Activated T-cell treated with anti-CD3 and anti-CD28 coated beads, Interleukin-2, amount 50 U/mL, for 72 hours (primary cell): ENCODE measurements around the gene PDAP1. TPM values are rescaled to one million over a fixed set of nuclear protein-coding genes. Genes with fewer than 3 reads are reported as not detected.

ENCODE experiments used
- ATAC-seq, 2 donors: fragments of 150-1000 bp; cut with Tn5 transposase; replicated peaks in 1 of 2; 2 replicates each; pipeline ENCODE4 v1.10.0; 2021; ENCODE audit warnings: moderate library complexity in 2 of 2, mild to moderate bottlenecking in 1 of 2
- DNase-seq, 2 donors: peaks; one replicate each; pipeline ENCODE4 v3.0.0; 2021 to 2022; ENCODE audit warnings: mixed read lengths in 1 of 2
- H3K27ac Mint-ChIP-seq: one replicate; pipeline ENCODE4 v1.8.0; 2022; ENCODE audit warnings: mild to moderate bottlenecking, moderate library complexity, mixed read lengths
- H3K27me3 Mint-ChIP-seq: one replicate; pipeline ENCODE4 v1.8.0; 2022; ENCODE audit warnings: low read depth, mixed read lengths
- H3K36me3 Mint-ChIP-seq, 2 donors: one replicate each; pipeline ENCODE4 v1.8.0; 2022; ENCODE audit warnings: mixed read lengths in 2 of 2, mild to moderate bottlenecking in 1 of 2; ENCODE audit not compliant: insufficient read depth in 2 of 2
- H3K4me1 Mint-ChIP-seq: one replicate; pipeline ENCODE4 v1.8.0; 2022; ENCODE audit warnings: low read depth, mixed read lengths
- H3K4me3 Mint-ChIP-seq, 2 donors: one replicate each; pipeline ENCODE4 v1.8.0; 2022; ENCODE audit warnings: mild to moderate bottlenecking in 2 of 2, mixed read lengths in 2 of 2, moderate library complexity in 2 of 2
- H3K9me3 Mint-ChIP-seq, 2 donors: one replicate each; pipeline ENCODE4 v1.8.0; 2022; ENCODE audit warnings: mixed read lengths in 2 of 2
- total RNA-seq, 2 donors: library from RNA; stranded (reverse); gene quantifications; one replicate each; pipeline ENCODE4 v1.2.3, GENCODE V29; 2022

PDAP1 gene
- total RNA-seq, 2 donors from 2014 or later, result 95.0 to 108 TPM

GRCh38 chr7:99398891-99399445 lies 9.4 kb downstream of the PDAP1 start:
- Mint-ChIP-seq H3K36me3 (peaks cover 11 to 35% of the 10 kb centered on the region in 2 donors), H3K4me3 (no peak overlapping the region), H3K9me3 (no peaks in the 10 kb centered on the region), H3K27ac (peak overlapping the region; percentile 76), H3K27me3 (no peaks in the 10 kb centered on the region), H3K4me1 (peaks cover 2% of the 10 kb centered on the region)
- ATAC-seq, result peak in 1 of 2 donors; percentile 4
- no peak for DNase-seq

- ATAC-seq (no peak), DNase-seq (no peak)
- Mint-ChIP-seq H3K27me3 (no peaks in the 10 kb centered on the region), H3K9me3 (no peaks in the 10 kb centered on the region), H3K4me1 (peaks cover 11% of the 10 kb centered on the region), H3K4me3 (no peak overlapping the region), H3K27ac (peak overlapping the region; percentile 29), H3K36me3 (peaks cover 7 to 28% of the 10 kb centered on the region in 2 donors)
Observed at GRCh38 chr7:99397297-99397983, 11.0 kb downstream of the PDAP1 start.

DNA sequence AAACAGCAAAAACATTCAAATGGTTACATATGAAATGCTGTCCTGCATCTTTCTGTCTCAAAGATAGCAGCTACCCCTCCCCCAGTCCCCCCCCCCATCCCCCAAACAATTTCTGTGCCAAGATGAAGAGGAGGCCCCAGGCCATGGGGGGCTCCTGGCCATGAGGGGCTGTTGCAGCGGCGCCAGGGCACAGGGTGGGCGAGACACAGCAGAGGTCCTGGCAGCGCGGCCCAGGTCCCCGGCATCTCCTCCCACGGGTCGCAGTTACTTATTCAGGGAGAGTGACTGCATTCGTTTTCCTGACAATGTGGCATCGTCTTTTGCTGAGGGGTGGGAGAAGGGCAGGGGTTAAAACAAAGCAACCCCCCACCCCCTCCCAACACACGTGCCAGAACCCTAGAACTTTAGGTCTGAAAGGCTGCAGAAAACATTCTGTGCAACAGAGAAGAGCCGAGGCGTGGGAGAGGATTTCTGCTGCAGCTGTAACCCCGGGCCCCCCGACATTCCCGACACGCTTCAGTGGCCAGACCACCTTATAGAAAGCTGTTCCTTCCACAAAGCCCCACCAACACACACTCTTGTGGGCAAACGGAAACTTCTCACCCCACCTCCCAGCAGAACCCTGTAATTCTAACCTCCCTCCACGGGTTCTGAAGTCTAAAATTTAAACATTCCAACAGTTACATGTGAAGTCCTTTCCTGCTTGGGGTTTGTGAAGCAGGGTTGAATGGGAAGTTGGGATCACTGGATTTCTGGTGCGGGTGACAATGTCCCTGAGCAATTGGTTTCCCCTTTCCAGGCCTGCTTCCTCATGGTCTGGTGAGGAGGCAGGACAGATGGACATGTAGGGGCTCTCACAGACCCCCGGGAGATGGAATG lies 11.7 kb downstream of the PDAP1 start:
- DNase-seq (no peak), ATAC-seq (no peak)
- Mint-ChIP-seq H3K36me3 (peaks cover 7 to 27% of the 10 kb centered on the region in 2 donors), H3K4me3 (no peak overlapping the region), H3K27ac (peak overlapping the region; percentile 16), H3K27me3 (no peaks in the 10 kb centered on the region), H3K4me1 (peaks cover 16% of the 10 kb centered on the region), H3K9me3 (no peaks in the 10 kb centered on the region)

DNA sequence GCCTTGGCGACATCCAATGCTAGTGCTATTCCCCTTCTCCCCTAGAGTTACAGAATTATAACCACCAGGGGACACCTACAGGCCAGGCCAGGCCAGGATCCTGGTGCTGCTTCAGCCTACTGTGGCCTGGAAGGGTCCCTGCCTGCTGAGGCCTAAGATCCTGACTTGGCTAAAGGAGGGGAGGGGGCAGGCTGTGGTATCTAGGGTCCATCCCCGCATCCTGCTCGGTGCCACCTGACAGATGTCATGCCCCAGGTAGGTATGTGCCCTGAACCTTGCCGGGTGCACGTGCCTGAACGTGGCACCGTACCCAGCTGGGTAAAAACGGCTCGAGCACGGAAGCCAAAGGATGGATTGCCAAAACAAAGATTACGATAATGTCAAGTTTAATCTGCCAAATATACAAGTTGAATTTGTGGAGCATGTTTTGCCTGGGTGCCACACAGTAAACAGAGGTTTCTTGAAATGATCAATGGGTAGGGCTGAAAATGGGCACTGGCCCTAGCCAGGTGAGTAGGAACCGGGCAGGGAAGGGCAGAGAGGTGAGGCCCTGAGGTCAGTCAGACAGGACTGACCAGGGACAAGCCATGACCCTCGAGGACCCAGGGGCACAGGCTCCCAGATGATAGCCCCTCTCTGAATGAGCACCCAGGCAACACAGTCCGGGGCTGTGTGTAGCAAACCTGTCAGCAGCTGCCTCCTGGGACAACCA lies 12.6 kb downstream of the PDAP1 start:
- H3K27ac Mint-ChIP-seq, result peak overlapping the region; percentile 33
- H3K36me3 Mint-ChIP-seq, result peaks cover 3 to 22% of the 10 kb centered on the region in 2 donors

DNA sequence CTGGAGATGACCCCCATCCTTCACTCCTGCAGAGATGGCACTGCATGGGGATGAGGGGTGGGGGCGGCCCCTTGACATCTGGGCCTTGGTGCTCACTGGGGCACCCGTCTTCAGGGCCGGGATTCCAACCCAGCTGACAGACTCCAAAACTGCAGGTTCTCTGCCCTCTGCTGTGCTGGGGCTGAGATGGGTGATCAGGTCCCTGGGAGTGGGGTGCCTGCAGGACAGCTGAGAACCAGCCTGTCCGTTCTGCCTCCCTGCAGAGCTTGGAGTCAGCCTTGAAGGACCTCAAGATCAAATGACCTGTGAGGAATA lies 14.3 kb downstream of the PDAP1 start:
- H3K36me3 Mint-ChIP-seq, result peaks cover 3 to 21% of the 10 kb centered on the region in 2 donors
- no peaks in the 10 kb centered on the region for H3K9me3 Mint-ChIP-seq
- no peak overlapping the region for H3K27ac Mint-ChIP-seq
- peak overlapping the region in 1 of 2 donors; percentile 80 for H3K4me3 Mint-ChIP-seq
- ATAC-seq, result no peak
- H3K27me3 Mint-ChIP-seq, result no peaks in the 10 kb centered on the region
- no peak for DNase-seq
- peaks cover 21% of the 10 kb centered on the region for H3K4me1 Mint-ChIP-seq

More for the DNA sequence above, 12.6 kb downstream of the PDAP1 start:
- Mint-ChIP-seq H3K4me3 (no peak overlapping the region), H3K9me3 (no peaks in the 10 kb centered on the region), H3K27me3 (no peaks in the 10 kb centered on the region), H3K4me1 (peaks cover 21% of the 10 kb centered on the region)
- DNase-seq, result no peak
- no peak for ATAC-seq

- DNase-seq, result no peak
- Mint-ChIP-seq H3K4me3 (peak overlapping the region; percentile 76 to 80), H3K27me3 (no peaks in the 10 kb centered on the region), H3K36me3 (peaks cover 3 to 20% of the 10 kb centered on the region in 2 donors), H3K4me1 (peaks cover 21% of the 10 kb centered on the region), H3K9me3 (no peaks in the 10 kb centered on the region), H3K27ac (peak overlapping the region; percentile 59)
- ATAC-seq, result no peak
Observed at GRCh38 chr7:99393355-99394187, 14.8 kb downstream of the PDAP1 start.

DNA sequence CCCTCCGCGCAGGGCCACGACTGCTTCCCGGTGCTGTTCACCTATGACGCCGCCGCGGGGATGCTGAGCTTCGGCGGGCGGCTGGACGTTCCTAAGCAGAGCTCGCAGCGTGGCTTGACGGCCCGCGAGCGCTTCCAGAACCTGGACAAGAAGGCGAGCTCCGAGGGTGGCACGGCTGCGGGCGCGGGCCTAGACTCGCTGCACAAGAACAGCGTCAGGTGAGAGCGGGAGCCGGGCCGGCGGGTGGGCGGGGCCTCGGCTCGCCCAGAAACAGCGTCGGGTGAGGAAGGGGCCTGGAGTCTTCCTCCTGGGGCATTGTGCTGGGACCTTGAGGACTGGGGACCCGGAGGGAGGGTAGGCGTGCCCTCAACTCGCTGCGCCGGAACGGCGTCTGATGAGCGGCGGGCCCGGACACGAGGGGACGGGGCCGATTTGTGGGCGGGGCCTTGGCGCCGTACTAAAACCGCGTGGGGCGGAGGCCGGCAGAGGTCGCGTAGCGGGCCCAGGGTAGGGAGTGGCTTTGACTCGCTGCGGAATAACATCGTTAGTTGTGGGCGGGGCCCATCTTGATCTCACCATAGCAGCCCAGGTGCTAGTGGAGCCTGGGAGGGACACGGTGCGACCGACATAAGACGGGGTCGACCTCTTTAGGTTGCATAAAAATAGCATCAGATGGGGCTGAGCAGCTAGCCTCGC lies 15.6 kb downstream of the PDAP1 start:
- Mint-ChIP-seq H3K36me3 (peaks cover 3 to 19% of the 10 kb centered on the region in 2 donors), H3K27me3 (no peaks in the 10 kb centered on the region), H3K4me1 (peaks cover 21% of the 10 kb centered on the region), H3K4me3 (peak overlapping the region; percentile 76 to 80), H3K9me3 (no peaks in the 10 kb centered on the region), H3K27ac (no peak overlapping the region)
- DNase-seq (peak; percentile 79 to 88), ATAC-seq (peak; percentile 89 to 93)

DNA sequence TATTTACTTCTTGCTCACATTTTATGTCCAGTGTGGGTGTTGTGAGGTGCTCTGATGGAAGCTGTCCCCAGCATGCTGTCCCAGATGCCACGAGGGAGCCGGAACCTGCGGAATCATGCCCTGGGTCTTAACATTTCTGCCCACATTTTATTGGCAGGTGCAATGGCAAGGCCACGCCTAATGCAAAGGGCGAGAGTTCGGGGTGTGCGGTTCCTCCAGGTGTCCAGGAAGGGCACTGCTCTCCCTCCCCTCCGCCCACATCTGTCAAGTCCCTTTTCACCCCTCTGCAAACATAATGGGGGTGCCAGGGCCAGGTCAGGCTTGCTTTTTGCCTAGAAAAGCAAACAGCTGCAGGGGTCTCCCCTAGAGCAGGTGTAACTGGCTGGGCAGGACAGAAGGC lies 16.4 kb downstream of the PDAP1 start:
- H3K36me3 Mint-ChIP-seq, result peaks cover 3 to 20% of the 10 kb centered on the region in 2 donors

DNA sequence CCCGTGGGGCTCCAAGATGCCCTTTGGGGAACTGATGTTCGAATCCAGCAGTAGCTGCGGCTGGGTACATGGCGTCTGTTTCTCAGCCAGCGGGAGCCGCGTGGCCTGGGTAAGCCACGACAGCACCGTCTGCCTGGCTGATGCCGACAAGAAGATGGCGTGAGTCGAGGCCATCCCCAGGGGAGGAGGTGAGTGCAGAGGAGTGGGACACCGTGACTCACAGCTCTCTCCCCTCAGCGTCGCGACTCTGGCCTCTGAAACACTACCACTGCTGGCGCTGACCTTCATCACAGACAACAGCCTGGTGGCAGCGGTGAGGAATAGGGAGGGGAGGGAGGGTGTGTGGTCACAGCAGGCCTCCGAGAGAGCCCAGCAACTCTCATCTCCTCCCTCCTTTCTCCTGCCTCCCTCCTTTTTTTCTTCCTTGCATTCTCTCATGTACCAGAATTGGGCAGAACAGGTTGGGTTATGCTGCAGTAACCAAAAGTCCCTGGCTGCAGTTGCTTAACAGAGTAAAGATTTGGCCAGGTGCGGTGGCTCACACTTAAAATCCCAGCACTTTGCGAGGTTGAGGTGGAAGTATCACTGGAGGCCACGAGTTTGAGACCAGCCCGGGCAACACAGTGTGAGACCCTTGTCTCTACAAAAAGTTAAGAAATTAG lies 17.3 kb downstream of the PDAP1 start:
- H3K4me1 Mint-ChIP-seq, result peaks cover 23% of the 10 kb centered on the region
- no peaks in the 10 kb centered on the region for H3K9me3 Mint-ChIP-seq
- H3K27ac Mint-ChIP-seq, result no peak overlapping the region
- DNase-seq (no peak), ATAC-seq (no peak)
- H3K27me3 Mint-ChIP-seq, result no peaks in the 10 kb centered on the region
- H3K36me3 Mint-ChIP-seq, result peaks cover 3 to 24% of the 10 kb centered on the region in 2 donors
- H3K4me3 Mint-ChIP-seq, result peak overlapping the region in 1 of 2 donors; percentile 80

More for the DNA sequence above, 16.4 kb downstream of the PDAP1 start:
- ATAC-seq, result no peak
- H3K4me1 Mint-ChIP-seq, result peaks cover 21% of the 10 kb centered on the region
- peak overlapping the region; percentile 43 to 80 for H3K4me3 Mint-ChIP-seq
- no peaks in the 10 kb centered on the region for H3K9me3 Mint-ChIP-seq
- no peak overlapping the region for H3K27ac Mint-ChIP-seq
- H3K27me3 Mint-ChIP-seq, result no peaks in the 10 kb centered on the region
- DNase-seq, result no peak

GRCh38 chr7:99389772-99390171 lies 18.6 kb downstream of the PDAP1 start:
- no peak overlapping the region for H3K27ac Mint-ChIP-seq
- ATAC-seq (no peak), DNase-seq (no peak)
- H3K4me1 Mint-ChIP-seq, result peaks cover 27% of the 10 kb centered on the region
- no peak overlapping the region for H3K4me3 Mint-ChIP-seq
- no peaks in the 10 kb centered on the region for H3K27me3 Mint-ChIP-seq
- H3K36me3 Mint-ChIP-seq, result peaks cover 0 to 27% of the 10 kb centered on the region in 2 donors
- no peaks in the 10 kb centered on the region for H3K9me3 Mint-ChIP-seq

DNA sequence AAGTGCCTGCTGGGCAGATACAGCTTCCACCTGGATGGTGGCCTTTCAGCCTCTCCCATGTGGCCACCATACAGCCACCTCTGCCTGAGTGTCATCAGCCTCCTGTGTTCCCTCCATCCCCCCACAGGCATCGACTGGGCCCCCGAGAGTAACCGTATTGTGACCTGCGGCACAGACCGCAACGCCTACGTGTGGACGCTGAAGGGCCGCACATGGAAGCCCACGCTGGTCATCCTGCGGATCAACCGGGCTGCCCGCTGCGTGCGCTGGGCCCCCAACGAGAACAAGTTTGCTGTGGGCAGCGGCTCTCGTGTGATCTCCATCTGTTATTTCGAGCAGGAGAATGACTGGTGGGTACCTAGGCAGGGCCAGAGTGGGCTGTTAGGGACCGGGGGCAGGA lies 20.5 kb downstream of the PDAP1 start:
- Mint-ChIP-seq H3K4me3 (no peak overlapping the region), H3K27me3 (no peaks in the 10 kb centered on the region), H3K9me3 (no peaks in the 10 kb centered on the region), H3K27ac (no peak overlapping the region), H3K36me3 (peaks cover 0 to 27% of the 10 kb centered on the region in 2 donors), H3K4me1 (peaks cover 34% of the 10 kb centered on the region)
- ATAC-seq (no peak), DNase-seq (no peak)
